Muscle of arm (tissue), 14 donors: ENCODE results near the gene LCMT1. TPM values are rescaled to one million over a fixed set of nuclear protein-coding genes. Genes with fewer than 3 reads are reported as not detected.
"Not testable (repeated sequence)": the region's sequence is repeated elsewhere in the genome, so short reads cannot be mapped to it uniquely, and the experiment has no call there.

Source experiments
- DNase-seq: peaks from one replicate; pipeline ENCODE4 v3.0.0-alpha.2; 2013
- long read RNA-seq, 11 donors: transcript quantifications; one replicate each; lab custom pipeline, GENCODE V29; 2026
- polyA plus RNA-seq, 12 donors: library from polyadenylated mRNA; unstranded; fragments of 120-200 nt; gene quantifications; one replicate each; pipeline ENCODE4 v1.2.1, GENCODE V29; 2013; ENCODE audit not compliant: insufficient read length in 12 of 12

LCMT1 gene
- 10 to 100 TPM in 11 of 12 donors, not detected in 1; 14.5 to 46.2 (median 42.6) TPM for polyA plus RNA-seq
- long read RNA-seq, donor 1, transcript LCMT1-209 (2 exons, 517 nt) = major isoform, 40 of 71 reads
- long read RNA-seq, donor 1, transcript LCMT1-203 (11 exons, 1,368 nt) = minor isoform, 17 of 71 reads
- long read RNA-seq, donor 1, partial matches to known transcripts = 14 of 71 reads
- long read RNA-seq, donor 1, other reads (novel, unspliced or antisense) = 0 of 71 reads
- long read RNA-seq, donor 2, transcript LCMT1-203 (11 exons, 1,368 nt) = major isoform, 15 of 21 reads
- long read RNA-seq, donor 2, transcript LCMT1-209 (2 exons, 517 nt) = minor isoform, 5 of 21 reads
- long read RNA-seq, donor 2, partial matches to known transcripts = 0 of 21 reads
- long read RNA-seq, donor 2, other reads (novel, unspliced or antisense) = 0 of 21 reads
- long read RNA-seq, donor 3, transcript LCMT1-209 (2 exons, 517 nt) = major isoform, 6 of 16 reads
- long read RNA-seq, donor 3, transcript LCMT1-203 (11 exons, 1,368 nt) = minor isoform, 5 of 16 reads
- long read RNA-seq, donor 3, partial matches to known transcripts = 5 of 16 reads
- long read RNA-seq, donor 3, other reads (novel, unspliced or antisense) = 0 of 16 reads
- long read RNA-seq, donor 4, transcript LCMT1-209 (2 exons, 517 nt) = major isoform, 12 of 17 reads
- long read RNA-seq, donor 4, partial matches to known transcripts = 0 of 17 reads
- long read RNA-seq, donor 4, other reads (novel, unspliced or antisense) = 0 of 17 reads
- long read RNA-seq, donor 5, transcript LCMT1-203 (11 exons, 1,368 nt) = major isoform, 15 of 19 reads
- long read RNA-seq, donor 5, partial matches to known transcripts = 0 of 19 reads
- long read RNA-seq, donor 5, other reads (novel, unspliced or antisense) = 0 of 19 reads
- long read RNA-seq, donor 6, transcript LCMT1-209 (2 exons, 517 nt) = major isoform, 7 of 11 reads
- long read RNA-seq, donor 6, partial matches to known transcripts = 0 of 11 reads
- long read RNA-seq, donor 6, other reads (novel, unspliced or antisense) = 0 of 11 reads
- long read RNA-seq, donor 7, transcript LCMT1-209 (2 exons, 517 nt) = major isoform, 7 of 14 reads
- long read RNA-seq, donor 7, transcript LCMT1-203 (11 exons, 1,368 nt) = major isoform, 7 of 14 reads
- long read RNA-seq, donor 7, partial matches to known transcripts = 0 of 14 reads
- long read RNA-seq, donor 7, other reads (novel, unspliced or antisense) = 0 of 14 reads
- long read RNA-seq, donor 8, transcript LCMT1-203 (11 exons, 1,368 nt) = major isoform, 12 of 24 reads
- long read RNA-seq, donor 8, transcript LCMT1-209 (2 exons, 517 nt) = minor isoform, 7 of 24 reads
- long read RNA-seq, donor 8, partial matches to known transcripts = 0 of 24 reads
- long read RNA-seq, donor 8, other reads (novel, unspliced or antisense) = 0 of 24 reads
- long read RNA-seq, donor 9, transcript LCMT1-209 (2 exons, 517 nt) = minor isoform, 6 of 13 reads
- long read RNA-seq, donor 9, transcript LCMT1-203 (11 exons, 1,368 nt) = major isoform, 7 of 13 reads
- long read RNA-seq, donor 9, partial matches to known transcripts = 0 of 13 reads
- long read RNA-seq, donor 9, other reads (novel, unspliced or antisense) = 0 of 13 reads
- long read RNA-seq, donor 10, transcript LCMT1-203 (11 exons, 1,368 nt) = minor isoform, 8 of 25 reads
- long read RNA-seq, donor 10, transcript LCMT1-209 (2 exons, 517 nt) = major isoform, 13 of 25 reads
- long read RNA-seq, donor 10, partial matches to known transcripts = 0 of 25 reads
- long read RNA-seq, donor 10, other reads (novel, unspliced or antisense) = 0 of 25 reads
- long read RNA-seq, donor 11, transcript LCMT1-209 (2 exons, 517 nt) = major isoform, 13 of 20 reads
- long read RNA-seq, donor 11, transcript LCMT1-203 (11 exons, 1,368 nt) = minor isoform, 7 of 20 reads
- long read RNA-seq, donor 11, partial matches to known transcripts = 0 of 20 reads
- long read RNA-seq, donor 11, other reads (novel, unspliced or antisense) = 0 of 20 reads

DNA sequence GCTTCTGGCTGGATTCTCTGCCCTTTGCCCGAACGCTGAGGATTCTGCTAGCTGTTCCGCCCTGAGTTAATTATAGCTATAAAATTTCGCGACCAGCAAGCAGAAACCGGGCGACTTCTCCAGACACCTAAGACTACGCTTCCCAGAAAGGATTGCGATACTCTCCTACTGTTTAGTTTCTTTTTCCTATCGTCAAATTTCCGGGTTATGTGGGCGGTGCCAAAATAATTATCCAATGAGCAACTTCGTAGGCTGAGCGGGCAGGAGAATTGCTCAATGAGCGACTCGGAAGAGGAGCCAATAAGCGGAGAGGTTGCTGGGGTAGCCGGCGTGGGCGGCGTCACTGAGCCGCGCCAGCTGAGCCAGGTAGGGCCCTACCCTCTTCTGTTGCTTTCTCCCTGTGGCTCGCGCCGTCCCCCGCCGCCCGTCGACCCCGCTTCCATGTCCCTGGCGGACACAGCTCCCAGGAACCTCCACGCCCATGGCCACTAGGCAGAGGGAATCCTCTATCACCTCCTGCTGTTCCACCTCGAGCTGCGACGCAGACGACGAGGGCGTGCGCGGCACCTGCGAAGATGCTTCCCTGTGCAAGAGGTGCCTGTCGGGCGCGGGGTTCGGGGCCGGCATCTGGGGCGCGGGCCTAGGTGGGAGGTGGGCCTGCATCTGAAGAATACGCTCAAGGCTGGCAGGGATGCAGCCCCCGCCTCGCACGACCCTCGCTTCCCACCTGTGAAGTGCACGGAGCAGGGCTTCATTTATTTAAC lies at the start of gene LCMT1:
Gene LCMT1 (plus strand): TSS at position 340 of the 764 bp plus-strand sequence. CDS start 142 bp downstream, at position 482.
- peak; percentile 97 for DNase-seq

DNA sequence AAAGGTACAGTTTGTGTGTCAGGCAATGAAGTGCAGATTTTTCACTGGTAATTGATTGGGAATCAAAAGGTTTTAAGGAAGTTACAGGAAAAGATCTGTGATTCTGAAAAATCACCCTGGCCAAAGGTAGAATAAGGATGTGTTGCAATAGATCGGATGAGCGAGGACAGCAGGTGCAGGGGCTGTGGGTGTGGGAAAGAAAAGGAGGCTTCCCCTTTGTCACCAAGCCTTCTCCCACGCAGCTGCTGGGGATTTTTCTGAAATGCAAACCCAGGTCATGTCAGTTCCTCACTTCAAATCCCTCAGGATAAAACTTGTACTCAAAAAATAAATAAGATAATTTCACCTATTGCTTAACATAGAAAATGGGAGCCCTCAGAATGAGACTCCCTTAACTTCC lies 48.4 kb upstream of the LCMT1 start:
- no peak for DNase-seq

GRCh38 chr16:25063865-25064264 lies 47.7 kb upstream of the LCMT1 start:
- no peak for DNase-seq

DNA sequence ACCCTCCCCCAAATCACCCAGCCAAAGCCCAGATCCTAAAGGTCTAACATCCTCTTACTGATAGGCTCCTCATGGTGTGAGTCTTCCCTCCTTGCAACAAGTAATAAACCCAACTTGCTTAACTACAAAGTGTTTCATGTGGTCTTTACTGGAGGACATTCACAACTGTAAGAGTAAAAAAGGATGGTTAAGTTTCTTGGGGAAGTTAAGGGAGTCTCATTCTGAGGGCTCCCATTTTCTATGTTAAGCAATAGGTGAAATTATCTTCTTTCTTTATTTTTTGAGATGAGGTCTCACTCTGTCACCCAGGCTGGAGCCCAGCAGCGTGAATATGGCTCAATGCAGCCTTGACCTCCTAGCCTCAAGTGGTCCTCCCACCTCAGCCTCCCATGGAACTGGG lies 47.3 kb upstream of the LCMT1 start:
- not testable (repeated sequence) for DNase-seq

- DNase-seq = no peak
Measured at GRCh38 chr16:25064937-25065336, 46.6 kb upstream of the LCMT1 start.

GRCh38 chr16:25065899-25066298 lies 45.6 kb upstream of the LCMT1 start:
- no peak for DNase-seq

- DNase-seq = no peak
Measured at GRCh38 chr16:25066426-25066746, 45.2 kb upstream of the LCMT1 start.

DNA sequence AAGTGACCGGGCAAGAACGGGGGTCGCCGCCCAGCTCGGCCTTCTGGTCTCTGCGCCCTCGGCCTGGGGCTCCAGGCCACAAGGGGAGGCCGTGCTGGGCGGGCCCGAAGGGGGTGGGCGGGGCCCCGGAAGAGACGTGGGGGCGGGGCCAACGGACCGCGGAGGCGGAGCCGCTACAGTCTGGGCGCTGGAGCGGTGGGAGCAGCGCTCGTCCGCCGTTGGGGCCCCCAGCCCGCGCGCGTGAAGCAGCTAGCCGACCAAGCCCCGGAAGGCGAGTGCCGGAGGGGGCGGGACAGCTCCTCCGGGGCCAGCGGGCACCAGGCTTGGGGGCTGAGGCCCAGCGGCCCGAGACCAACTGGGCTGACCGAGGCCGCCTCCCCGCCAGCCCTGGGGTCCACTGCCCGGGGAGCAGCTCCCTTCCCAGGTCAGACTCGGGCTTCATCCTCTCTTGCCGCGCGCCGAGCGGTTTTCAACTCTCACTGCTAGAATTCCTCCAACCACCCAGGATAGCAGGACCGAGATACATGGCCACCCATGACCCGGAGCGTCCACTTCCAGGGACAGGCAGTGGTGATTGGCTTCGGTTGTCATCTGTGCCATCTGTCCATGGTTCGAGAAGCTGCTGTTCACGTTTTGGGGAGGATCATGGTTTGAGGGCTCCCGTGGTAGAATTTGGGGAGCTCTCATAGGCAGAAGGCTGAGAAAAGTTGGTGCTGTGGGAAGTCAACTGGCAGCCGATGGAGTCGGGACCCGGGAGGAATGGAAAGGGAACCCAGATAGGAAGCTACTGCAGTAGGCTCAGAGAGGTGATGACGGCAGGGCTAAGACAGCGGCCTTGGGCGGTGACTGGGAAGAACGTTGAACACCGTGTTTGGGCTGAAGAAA lies 44.6 kb upstream of the LCMT1 start:
- peak; percentile 87 for DNase-seq

DNA sequence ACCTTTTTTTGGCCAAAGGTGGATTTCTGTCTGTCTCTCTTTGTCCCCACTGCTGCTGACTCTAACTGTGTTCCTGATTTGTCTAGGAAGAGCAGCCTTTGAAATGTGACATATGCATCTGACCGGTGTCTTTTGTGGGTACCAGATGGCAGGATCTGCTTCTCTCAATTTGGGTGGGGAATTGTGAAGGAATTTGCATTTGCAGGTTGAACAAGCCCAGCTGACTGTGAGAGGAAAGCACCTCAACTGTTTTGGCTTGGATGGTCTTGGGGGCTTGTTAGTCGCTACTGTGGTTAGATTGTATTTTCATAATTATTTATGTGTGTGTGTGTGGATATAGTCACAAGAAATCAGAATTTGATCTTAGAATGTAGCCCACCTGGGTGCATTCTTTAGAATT lies 37.7 kb upstream of the LCMT1 start:
- DNase-seq = no peak

- DNase-seq = no peak
Measured at GRCh38 chr16:25078386-25078978, 33.1 kb upstream of the LCMT1 start.

DNA sequence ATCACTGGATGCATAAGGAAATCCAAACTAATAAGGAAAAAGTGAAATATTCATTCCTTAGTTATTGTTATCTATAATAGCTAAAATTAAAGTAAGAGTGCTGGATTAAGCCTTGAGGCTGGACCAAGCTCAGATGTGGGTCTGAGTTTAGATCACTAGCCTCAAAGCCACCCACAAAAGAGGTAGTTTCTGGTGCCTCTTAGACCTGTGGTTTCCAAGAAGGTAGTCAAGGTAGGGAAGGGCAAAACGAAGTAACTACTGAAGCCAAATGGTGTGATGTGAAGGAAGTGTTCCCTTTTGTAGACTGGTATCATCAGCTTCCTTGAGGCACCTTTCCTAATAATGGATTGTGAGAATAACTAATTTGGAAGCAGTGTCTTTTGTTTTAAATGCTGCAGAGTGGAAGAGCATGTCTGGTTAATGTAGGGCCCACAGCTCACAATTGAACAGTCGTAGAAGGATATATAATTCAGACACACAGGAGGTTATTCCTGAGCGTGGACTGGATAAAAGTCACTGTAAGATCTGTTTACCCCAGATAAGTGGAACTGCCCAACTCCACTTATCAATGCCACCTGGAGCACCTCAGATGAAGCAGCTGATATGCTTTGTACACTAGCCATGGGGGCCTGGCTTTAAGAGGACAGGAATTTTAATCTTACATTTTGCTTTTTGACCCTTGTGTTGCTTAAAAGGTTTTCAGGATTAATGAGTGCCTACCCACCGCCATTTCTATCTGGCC lies 31.7 kb upstream of the LCMT1 start:
- DNase-seq = no peak

GRCh38 chr16:25080420-25081131 lies 31.0 kb upstream of the LCMT1 start:
- DNase-seq = no peak

DNA sequence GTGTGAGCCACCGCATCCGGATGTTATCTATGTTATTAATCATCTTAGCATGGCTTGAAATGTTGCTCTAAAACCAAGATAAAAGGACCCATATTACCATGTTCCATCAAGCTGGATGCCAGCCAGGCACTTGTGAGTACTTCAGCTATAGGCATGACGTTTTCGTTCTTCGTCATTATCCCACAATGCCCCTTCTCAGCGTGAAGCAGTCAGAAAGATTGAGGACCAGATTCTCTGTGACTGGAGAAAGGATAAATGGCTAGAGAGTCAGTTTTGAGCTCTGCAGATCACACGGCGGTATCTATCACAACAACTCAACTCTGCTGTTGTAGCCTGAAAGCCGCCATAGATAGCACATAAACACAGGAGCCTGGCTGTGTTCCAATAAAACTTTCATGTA lies 29.8 kb upstream of the LCMT1 start:
- DNase-seq = no peak

DNA sequence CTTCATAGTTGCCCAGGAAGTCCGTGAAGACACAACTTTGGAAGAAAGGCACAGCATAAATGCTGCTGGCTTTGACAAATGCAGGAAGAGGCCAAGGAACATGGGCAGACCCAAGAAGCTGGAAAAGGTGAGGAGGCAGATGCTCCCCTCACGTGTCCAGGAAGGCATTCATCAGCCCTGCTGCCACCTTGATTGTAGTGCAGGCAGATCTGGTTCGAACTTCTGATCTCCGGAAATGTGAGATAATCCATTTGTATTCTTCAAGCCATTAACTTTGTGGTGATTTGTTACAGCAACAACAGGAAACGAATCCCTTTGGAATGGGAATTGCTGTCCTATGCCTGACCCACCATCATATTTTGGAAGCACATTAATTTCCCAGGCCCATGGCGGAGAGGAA lies 28.5 kb upstream of the LCMT1 start:
- DNase-seq = no peak

DNA sequence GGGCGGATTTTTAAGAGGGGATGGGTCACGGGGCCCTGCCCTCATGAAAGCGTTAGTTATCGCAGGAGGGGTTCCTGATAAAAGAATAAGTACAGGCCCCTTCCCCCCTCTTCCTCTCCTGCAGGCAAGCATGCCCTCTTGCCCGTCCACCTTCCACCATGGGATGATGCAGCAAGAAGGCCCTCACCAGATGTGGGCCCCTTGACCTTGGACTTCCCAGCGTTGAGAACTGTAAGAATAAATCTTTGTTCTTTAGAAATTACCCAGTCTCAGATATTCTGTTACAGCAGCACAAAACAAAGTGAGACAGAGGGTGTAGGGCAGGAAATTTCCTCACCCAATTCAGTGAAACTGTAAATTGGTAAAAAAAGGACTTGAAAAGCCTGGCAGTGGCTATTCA lies 27.8 kb upstream of the LCMT1 start:
- no peak for DNase-seq

- DNase-seq = no peak
Measured at GRCh38 chr16:25084797-25085196, 26.7 kb upstream of the LCMT1 start.

GRCh38 chr16:25087761-25088160 lies 23.8 kb upstream of the LCMT1 start:
- no peak for DNase-seq
